ENCODE measurements around the gene NAA60. TPM values are rescaled to one million over a fixed set of nuclear protein-coding genes. Genes with fewer than 3 reads are reported as not detected.

Gene NAA60
- total and polyA plus RNA-seq, 9 of the 15 experiments (the other 6 are each of a cell fraction or from before 2014, with no cell fraction given), result 2.1 to 49.4 (median 10.3) TPM

- TF ChIP-seq TEAD4 (IDR thresholded peaks at IDR 0.05; ENCODE audit: low read length) (peak; percentile 27; the same call in 1 of the 2 replicates), TEAD4 (CRISPR knock-in tag; IDR thresholded peaks at IDR 0.05; ENCODE audit: borderline replicate concordance) (no peak), ZNF75A (CRISPR knock-in tag; IDR thresholded peaks at IDR 0.05) (peak; percentile 100), TRIM24 (IDR thresholded peaks at IDR 0.05) (peak in 1 of 2 experiments; percentile 67; a peak in 2 of 4 replicates), ZNF766 (CRISPR knock-in tag; conservative IDR thresholded peaks at IDR 0.05) (0 out of 2 replicates have a peak, but pooled peaks have one; percentile 42), KDM5B (IDR thresholded peaks at IDR 0.05; ENCODE audit: insufficient replicate concordance, low read depth, low read length) (peak; percentile 30), SRF (CRISPR knock-in tag; IDR thresholded peaks at IDR 0.05) (no peak), TRIM28 (IDR thresholded peaks at IDR 0.05) (peak; percentile 99), NFRKB (IDR thresholded peaks at IDR 0.05; ENCODE audit: low read depth) (peak; percentile 84), SOX6 (IDR thresholded peaks at IDR 0.05) (peak; percentile 51), XRCC3 (IDR thresholded peaks at IDR 0.05) (no peak; the same call in 1 of the 2 replicates), ETV1 (tag; conservative IDR thresholded peaks at IDR 0.05; ENCODE audit: low read depth) (no peak), CBX3 (IDR thresholded peaks at IDR 0.05; ENCODE audit: borderline replicate concordance in 1 of 2, low read length in 2 of 2) (peak; percentile 94 to 96; a peak in 2 of 3 replicates), TEAD1 (CRISPR knock-in tag; IDR thresholded peaks at IDR 0.05) (no peak), MLX (CRISPR knock-in tag; conservative IDR thresholded peaks at IDR 0.05) (no peak), ZNF143 (CRISPR knock-in tag; IDR thresholded peaks at IDR 0.05) (0 out of 2 replicates have a peak, but pooled peaks have one; percentile 26), ZNF280B (CRISPR knock-in tag; IDR thresholded peaks at IDR 0.05) (peak; percentile 90; the same call in 1 of the 2 replicates), HNRNPL (IDR thresholded peaks at IDR 0.05; ENCODE audit: low read depth, low read length) (no peak), ZNF184 (CRISPR knock-in tag; IDR thresholded peaks at IDR 0.05) (no peak), CBX1 (IDR thresholded peaks at IDR 0.05; ENCODE audit: low read depth) (peak; percentile 92), CBX5 (IDR thresholded peaks at IDR 0.05; ENCODE audit: borderline replicate concordance, low read depth) (peak; percentile 59; the same call in 1 of the 2 replicates), HDAC6 (IDR thresholded peaks at IDR 0.05; ENCODE audit: low read depth, low read length) (peak; percentile 99)
Measured at GRCh38 chr16:3408561-3409197, 34.8 kb upstream of the NAA60 start (continued).
